ENCODE data around the gene FYTTD1. TPM values are rescaled to one million over a fixed set of nuclear protein-coding genes. Genes with fewer than 3 reads are reported as not detected.

The FYTTD1 gene
- total RNA-seq, 3 donors from 2014 or later = 25.1 to 67.2 (median 30.6) TPM

DNA sequence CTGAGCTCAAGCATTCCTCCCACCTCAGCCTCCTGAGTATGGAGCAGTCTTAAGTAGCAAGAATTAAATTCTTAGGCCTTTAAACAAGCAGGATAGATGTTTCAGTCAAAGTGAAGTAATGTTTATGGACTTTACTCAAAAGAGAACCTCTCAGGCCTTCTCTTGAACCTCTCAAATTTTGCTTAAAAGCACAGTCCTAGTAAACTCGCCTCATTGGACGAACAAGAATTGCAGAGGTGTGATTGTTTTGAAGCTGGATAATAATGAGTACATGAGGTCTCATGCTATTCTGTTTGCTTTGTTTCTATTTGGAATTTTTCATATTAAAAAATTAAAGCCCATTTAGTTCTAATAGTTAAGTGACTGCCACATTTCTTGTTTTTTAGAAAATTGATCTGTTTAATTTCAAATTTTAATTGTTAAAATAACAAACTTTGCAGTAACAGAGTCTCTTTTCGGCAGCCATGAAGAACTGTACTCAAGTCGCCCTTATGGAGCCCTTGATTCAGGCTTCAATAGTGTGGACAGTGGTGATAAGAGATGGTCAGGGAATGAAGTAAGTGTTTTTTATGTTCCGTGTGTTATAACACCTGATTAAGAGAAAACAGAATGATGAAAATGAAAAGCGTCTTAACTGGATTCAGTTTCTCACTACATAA lies 80.8 kb downstream of the FYTTD1 start:
- Histone ChIP-seq H3K36me3 (ENCODE audit: low read depth) (no peaks in the 10 kb centered on the region), H3K4me1 (ENCODE audit: low read depth) (no peaks in the 10 kb centered on the region), H3K4me3 (no peak overlapping the region), H3K9me3 (no peaks in the 10 kb centered on the region)
- no peak for ATAC-seq
- no peak for DNase-seq
- TF ChIP-seq, protein P1, sequence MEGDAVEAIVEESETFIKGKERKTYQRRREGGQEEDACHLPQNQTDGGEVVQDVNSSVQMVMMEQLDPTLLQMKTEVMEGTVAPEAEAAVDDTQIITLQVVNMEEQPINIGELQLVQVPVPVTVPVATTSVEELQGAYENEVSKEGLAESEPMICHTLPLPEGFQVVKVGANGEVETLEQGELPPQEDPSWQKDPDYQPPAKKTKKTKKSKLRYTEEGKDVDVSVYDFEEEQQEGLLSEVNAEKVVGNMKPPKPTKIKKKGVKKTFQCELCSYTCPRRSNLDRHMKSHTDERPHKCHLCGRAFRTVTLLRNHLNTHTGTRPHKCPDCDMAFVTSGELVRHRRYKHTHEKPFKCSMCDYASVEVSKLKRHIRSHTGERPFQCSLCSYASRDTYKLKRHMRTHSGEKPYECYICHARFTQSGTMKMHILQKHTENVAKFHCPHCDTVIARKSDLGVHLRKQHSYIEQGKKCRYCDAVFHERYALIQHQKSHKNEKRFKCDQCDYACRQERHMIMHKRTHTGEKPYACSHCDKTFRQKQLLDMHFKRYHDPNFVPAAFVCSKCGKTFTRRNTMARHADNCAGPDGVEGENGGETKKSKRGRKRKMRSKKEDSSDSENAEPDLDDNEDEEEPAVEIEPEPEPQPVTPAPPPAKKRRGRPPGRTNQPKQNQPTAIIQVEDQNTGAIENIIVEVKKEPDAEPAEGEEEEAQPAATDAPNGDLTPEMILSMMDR (IDR thresholded peaks at IDR 0.05) = no peak
- intact Hi-C loops (cut with DNase I, micrococcal nuclease) = no loop called here

DNA sequence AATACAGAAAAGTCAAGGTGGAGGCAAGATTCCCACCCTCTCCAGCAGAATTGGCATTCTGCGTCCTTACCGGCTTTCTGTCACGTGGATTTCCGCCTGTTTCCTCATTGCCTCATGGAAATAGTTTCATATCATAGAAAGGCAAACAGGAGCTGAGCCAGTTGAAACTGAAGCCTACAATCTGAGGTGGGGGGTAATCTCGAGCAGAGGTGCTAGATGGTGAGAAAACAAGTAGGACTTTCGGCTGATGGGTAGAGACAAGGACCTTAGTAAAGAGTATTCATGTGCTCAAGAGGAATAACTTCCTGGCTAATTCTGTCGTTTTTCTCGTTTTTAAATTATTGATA lies 81.3 kb downstream of the FYTTD1 start:
- intact Hi-C loops (cut with DNase I, micrococcal nuclease) = no loop called here
- no peak overlapping the region for H3K4me3 ChIP-seq
- DNase-seq (no peak), ATAC-seq (no peak)
- no peaks in the 10 kb centered on the region for H3K9me3 ChIP-seq
- TF ChIP-seq, protein P1 (IDR thresholded peaks at IDR 0.05) = no peak
- no peaks in the 10 kb centered on the region for H3K36me3 ChIP-seq (ENCODE audit: low read depth)
- no peaks in the 10 kb centered on the region for H3K4me1 ChIP-seq (ENCODE audit: low read depth)

DNA sequence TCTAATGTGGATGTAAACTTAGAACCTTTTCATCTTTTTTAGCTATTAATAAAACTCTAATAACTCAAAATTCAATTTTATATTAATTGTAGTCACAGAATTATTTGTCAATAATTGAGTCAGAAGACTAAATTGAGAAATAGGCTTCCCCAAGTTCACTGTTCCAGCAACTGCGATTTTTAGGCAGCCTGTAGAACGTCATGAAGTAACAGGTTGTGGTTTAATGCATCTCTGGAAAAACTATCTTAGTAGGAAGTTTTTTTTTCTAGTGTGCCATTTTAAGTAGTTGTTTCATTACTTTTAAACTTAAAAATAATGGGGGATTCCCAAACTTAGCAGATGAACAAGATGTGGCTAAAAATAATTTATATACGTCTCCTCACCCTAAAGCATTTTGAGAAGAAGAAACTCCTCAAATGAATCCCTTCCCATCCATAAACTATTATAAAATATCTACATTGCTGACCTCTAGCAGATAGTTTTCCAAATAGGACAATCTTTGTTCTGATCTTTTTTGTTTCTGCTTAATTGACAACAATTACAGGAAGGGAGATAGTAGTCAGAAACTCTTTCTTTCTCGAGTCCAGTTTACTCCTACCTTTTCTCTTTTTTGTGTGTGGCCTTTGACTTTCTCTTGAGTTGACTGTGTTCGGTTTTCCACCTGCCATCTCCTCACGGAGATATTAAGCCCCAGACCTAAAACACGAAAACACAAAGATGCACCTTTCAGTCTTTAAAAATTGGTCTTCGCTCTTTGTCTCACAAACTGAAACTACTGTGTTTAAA lies 84.4 kb downstream of the FYTTD1 start:
- Histone ChIP-seq H3K4me3 (no peak overlapping the region), H3K9me3 (no peaks in the 10 kb centered on the region), H3K36me3 (ENCODE audit: low read depth) (no peaks in the 10 kb centered on the region), H3K4me1 (ENCODE audit: low read depth) (no peaks in the 10 kb centered on the region)
- DNase-seq (no peak), ATAC-seq (no peak)
- TF ChIP-seq, protein P1 (IDR thresholded peaks at IDR 0.05) = no peak
- intact Hi-C loops (cut with DNase I, micrococcal nuclease) = no loop called here

DNA sequence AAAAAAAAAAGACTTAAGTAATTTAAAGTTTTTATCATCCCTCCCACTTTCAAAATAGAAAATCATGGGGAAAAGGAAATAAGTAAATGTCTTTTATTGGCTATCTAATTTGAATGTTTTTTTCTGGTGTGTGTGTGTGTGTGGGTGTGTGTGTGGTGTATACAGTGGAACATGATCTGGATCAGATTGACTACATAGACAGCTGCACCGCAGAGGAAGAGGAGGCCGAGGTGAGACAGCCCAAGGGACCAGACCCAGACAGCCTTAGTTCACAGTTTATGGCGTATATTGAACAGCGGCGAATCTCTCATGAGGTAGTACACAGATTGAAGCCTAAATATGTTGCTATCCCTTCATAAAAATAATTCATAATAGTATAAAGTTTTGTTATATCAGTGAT lies 85.8 kb downstream of the FYTTD1 start:
- no peak for DNase-seq
- intact Hi-C loops (cut with DNase I, micrococcal nuclease) = no loop called here

DNA sequence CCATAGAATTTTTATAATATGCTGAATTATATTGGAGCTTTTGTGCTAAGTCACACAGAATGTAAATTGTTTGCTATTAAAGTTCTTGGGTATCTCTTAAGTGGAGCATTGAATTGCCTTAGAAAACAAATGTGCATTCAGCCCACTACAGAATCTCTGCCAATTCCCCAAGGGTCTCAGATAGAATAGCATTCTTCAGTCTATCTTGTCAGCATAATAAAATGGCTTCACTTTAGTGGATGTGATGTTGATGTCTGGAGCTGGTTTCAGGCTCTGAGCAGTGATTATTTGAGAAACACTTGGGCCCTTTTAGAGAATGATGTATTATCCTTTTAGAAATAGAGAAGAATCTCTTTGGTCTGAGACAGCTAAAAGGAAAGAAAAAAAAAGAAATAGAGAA lies 86.6 kb downstream of the FYTTD1 start:
- H3K36me3 ChIP-seq (ENCODE audit: low read depth) = no peaks in the 10 kb centered on the region
- H3K4me3 ChIP-seq = no peak overlapping the region
- TF ChIP-seq, protein P1 (IDR thresholded peaks at IDR 0.05) = no peak
- H3K4me1 ChIP-seq (ENCODE audit: low read depth) = no peaks in the 10 kb centered on the region
- DNase-seq (no peak), ATAC-seq (no peak)
- no peaks in the 10 kb centered on the region for H3K9me3 ChIP-seq
- intact Hi-C loops (cut with DNase I, micrococcal nuclease) = no loop called here

More for the DNA sequence above, 85.8 kb downstream of the FYTTD1 start:
- no peak for ATAC-seq
- Histone ChIP-seq H3K36me3 (ENCODE audit: low read depth) (no peaks in the 10 kb centered on the region), H3K4me1 (ENCODE audit: low read depth) (no peaks in the 10 kb centered on the region), H3K4me3 (no peak overlapping the region), H3K9me3 (no peaks in the 10 kb centered on the region)
- TF ChIP-seq, protein P1 (IDR thresholded peaks at IDR 0.05) = no peak

Other genes with a start within 250 kb of the FYTTD1 start
- gene BDH1, start 193.9 kb upstream of the FYTTD1 start, total RNA-seq = 100 to 1,000 TPM in 2 of 3 donors, 10 to 100 TPM in 1; 79.3 to 246 (median 160) TPM
- 10 to 100 TPM; 18.8 to 27.6 (median 23.5) TPM for gene RUBCN, start 13.0 kb upstream of the FYTTD1 start, total RNA-seq
- 10 to 100 TPM; 33.3 to 57.6 (median 46.0) TPM for gene LRCH3, start 41.4 kb downstream of the FYTTD1 start, total RNA-seq
- gene RPL35A, start 200.3 kb downstream of the FYTTD1 start, total RNA-seq = 100 to 1,000 TPM; 606 to 700 (median 621) TPM
- gene LMLN, start 210.3 kb downstream of the FYTTD1 start, total RNA-seq = 1 to 10 TPM; 3.8 to 8.1 (median 5.7) TPM

Measured in mucosa of descending colon (tissue), 3 donors.